CD4-positive, alpha-beta T cell treated with Interleukin-15 for 1 hour (primary cell): ENCODE data around the gene MAG.

Experiments
- DNase-seq: peaks from one replicate; pipeline ENCODE4 v3.0.0-alpha.2; 2020

The MAG gene

DNA sequence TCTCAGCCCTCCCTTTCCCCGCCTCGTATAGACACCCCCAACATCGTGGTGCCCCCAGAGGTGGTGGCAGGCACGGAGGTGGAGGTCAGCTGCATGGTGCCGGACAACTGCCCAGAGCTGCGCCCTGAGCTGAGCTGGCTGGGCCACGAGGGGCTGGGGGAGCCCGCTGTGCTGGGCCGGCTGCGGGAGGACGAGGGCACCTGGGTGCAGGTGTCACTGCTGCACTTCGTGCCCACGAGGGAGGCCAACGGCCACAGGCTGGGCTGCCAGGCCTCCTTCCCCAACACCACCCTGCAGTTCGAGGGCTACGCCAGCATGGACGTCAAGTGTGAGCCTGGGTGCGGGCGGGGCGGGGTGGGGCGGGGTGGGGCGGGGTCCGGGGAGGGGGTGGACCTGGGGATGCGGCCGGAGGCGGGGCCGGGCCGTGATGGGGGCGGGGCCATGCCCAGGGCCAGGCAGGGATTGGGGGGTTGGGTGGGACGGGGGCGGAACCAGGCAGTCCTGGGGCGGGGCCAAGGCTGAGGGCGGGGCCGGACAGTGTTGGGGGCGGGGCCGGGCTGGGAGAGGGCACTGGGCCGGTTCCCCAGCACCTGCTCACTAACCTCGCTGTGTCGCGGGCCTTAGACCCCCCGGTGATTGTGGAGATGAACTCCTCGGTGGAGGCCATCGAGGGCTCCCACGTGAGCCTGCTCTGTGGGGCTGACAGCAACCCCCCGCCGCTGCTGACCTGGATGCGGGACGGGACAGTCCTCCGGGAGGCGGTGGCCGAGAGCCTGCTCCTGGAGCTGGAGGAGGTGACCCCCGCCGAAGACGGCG, 7.8 kb downstream of the MAG start:
- DNase-seq: no peak

DNA sequence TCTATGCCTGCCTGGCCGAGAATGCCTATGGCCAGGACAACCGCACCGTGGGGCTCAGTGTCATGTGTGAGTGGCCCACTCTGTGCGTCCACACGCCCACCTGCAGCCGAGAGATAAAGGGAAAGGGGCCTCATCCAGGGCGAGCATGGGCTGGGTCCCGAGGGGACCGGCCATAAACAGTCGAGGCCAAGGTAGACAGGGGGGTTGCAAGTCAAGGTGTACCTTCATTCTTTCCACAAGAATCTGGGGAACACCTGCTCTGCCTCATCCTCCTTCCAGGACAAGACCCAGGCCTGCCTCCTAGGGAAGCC, 8.3 kb downstream of the MAG start:
- DNase-seq: no peak

GRCh38 chr19:35301961-35302360, 10.0 kb downstream of the MAG start:
- DNase-seq: no peak

DNA sequence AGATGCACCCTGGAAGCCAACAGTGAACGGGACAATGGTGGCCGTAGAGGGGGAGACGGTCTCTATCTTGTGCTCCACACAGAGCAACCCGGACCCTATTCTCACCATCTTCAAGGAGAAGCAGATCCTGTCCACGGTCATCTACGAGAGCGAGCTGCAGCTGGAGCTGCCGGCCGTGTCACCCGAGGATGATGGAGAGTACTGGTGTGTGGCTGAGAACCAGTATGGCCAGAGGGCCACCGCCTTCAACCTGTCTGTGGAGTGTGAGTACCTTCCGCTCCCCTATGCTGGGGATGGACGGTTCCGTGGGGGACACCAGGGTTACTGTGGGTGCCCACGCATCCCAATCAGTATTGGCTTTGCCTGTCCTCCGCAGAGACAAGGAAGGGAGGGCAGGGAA, 10.5 kb downstream of the MAG start:
- DNase-seq: no peak

DNA sequence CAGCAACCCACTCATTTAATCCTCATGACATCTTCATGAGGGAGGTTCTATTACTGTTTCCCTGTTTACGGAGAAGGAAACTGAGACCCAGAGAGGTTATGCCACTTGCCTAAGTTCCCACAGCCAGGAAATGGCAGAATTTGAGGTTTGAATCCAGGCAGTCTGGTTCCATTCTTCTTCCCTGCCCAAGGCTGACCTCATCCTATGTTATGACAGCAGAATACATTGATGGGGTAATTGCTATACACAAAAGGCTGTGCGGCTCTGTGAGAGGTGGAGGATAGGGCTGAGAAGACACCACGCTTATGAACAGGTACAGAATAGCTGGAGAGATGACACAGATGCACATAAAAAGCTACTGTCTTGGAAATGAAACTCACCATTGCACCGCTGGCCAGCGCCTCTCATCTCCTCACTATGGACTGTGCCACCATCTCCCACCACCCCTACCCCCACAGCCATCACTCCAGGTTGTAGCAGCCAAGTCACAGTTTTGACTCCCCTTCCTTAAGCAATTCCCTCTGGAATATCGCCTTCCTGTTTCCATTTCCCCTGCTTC, 11.5 kb downstream of the MAG start:
- DNase-seq: no peak

DNA sequence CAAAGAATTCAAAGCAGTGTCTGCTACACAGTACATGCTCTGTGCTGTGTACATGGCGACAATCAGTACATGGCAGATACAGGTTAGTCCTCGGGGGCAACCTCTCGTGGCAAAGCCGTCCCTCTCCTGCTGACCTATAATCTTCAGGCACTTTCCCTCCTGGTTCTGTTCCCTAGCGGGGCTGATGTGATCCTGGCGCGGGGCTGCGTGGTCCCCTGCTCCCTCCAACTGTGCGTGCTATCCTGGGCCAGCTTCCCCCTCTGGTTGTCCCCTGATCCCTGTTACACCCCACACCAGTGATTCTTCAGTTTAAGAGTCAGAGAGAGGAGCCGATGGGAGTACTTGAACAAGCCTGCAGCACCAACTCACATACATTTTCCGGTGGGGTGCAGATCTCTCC, 12.1 kb downstream of the MAG start:
- no peak for DNase-seq

DNA sequence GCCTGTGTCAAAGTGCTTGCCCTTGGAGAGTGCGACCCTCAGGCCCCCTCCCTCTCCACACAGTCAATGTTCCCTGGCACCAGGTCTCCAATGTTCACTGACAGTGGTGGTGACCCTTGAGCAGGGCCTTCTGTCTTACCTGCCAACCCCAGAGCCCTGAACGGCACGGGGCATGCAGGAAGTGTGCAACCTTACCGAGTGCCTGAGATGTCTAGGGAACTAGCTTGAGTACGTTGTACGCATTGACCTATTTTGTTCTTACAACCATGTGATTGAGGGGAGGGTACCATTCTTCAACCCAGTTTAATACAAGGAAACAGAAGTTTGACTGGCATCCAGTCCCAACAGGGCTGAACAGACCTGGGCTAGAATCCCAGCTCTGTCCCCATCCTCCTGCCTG, 13.2 kb downstream of the MAG start:
- no peak for DNase-seq

- DNase-seq: no peak
Measured at GRCh38 chr19:35306473-35307246, 14.7 kb downstream of the MAG start.

- DNase-seq: no peak
Measured at GRCh38 chr19:35307931-35308330, 16.0 kb downstream of the MAG start.

DNA sequence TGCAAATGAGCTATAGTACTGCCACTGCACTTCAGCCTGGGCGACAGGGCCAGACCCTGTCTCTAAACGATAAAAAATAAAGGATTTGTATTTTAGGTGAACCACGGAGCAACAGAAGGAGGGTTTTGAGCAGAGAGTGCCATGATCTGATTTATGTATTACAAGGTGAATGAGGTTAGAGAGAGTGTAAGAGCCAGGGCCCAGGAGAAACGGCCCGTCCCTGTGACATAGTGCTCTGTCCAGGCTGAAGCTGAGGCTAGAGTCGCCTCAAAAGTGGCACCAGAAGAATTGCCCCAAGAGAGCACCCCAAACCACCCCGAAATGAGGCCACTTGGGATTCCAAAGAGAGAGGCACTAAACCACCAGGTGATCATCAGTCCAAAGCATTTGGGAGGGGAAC, 16.9 kb downstream of the MAG start:
- no peak for DNase-seq

- DNase-seq: no peak
Measured at GRCh38 chr19:35309481-35310279, 17.7 kb downstream of the MAG start.

GRCh38 chr19:35310331-35310730, 18.4 kb downstream of the MAG start:
- no peak for DNase-seq

GRCh38 chr19:35310811-35311465, 19.0 kb downstream of the MAG start:
- DNase-seq: no peak

DNA sequence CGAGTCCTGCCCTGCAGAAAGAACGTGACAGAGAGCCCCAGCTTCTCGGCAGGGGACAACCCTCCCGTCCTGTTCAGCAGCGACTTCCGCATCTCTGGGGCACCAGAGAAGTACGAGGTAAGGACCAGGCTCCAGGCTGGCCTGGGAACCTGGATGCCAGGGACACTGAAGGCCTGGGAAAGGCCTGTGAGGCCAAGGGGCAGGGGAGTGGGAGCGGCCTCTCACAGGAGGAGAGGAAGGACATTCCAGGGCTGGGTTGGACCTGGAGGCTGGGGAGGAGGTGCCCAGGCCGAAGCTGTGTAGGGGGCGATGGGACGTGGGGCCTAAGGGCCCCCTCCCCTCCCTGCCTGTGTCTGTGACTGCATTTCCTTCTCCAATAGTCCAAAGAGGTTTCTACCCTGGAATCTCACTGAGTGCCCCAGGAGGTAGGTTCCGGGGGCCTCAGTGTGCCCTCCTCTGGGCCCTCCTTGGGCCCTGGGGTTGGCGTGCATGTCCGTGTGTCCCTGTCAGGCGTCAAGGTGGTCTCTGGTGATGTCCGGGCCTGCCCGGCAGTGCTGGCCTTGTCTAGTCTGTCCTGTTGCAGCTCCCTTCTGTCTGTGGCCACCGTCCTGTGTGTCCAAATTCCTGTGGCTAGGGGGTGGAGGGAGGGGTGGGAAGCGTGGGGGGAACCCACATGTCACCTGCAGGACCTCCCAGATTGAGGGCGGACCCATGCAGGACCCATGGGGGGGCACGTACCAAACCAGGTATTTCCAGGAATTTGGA, 20.1 kb downstream of the MAG start:
- no peak for DNase-seq

GRCh38 chr19:35313587-35313986, 21.6 kb downstream of the MAG start:
- DNase-seq: no peak

DNA sequence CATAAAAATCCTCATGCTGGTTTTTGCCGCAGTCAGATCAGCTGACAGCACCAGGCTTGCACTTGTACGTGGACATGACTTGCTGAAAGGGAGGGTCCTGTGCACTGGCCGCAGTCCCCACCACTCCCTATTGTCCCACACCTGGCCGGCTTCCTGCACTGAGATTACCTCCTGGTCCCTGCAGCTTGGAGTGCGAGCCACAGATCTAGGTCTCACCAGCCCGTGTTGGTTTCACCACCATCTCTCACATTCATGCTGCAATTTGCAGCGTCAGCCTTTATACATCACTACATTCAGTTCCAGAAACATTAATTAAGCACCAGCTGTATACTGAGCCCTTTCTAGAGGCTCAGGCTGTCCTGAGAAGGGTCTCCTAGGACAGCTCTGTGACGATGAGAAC, 22.1 kb downstream of the MAG start:
- no peak for DNase-seq

DNA sequence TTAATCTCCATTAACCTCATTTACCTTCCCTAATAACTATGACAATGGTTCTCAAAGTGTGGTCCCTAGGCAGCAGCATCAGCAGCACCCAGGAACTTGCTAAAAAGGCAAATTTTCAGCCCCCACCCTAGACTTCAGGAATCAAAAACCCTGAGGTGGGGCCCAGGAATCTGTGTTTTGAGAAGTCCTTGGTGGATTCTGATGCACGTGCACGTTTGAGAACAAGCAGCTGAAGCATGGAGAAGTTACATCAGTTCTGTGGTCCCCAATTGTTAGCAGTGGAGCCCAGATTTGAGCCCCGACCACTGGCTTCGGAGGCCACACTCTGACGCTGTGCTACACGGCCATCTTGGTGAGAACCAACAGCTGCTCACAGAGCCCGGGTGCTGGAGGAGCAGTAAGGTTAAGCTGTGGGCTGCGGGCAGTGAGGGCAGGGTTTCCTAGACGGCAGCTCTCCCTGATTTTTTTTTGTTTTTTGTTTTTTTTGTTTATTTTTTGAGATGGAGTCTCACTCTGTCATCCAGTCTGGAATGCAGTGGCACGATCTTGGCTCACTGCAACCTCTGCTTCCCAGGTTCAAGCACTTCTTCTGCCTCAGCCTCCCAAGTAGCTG, 23.0 kb downstream of the MAG start:
- no peak for DNase-seq

DNA sequence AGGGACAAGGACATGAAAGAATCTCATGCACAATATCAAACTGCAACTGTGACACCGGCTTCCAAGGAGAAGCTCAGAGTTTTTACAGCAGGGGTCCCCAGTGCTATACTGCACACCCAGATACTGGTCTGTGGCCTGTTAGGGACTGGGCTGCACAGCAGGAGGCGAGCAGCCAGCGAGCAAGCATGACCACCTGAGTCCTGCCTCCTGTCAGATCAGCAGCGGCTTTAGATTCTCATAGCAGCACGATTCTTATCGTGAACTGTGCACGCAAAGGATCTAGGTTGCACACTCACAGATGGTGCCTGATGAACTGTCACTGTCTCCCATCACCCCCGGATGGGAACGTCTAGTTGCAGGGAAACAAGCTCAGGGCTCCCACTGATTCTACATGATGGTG, 23.9 kb downstream of the MAG start:
- no peak for DNase-seq

DNA sequence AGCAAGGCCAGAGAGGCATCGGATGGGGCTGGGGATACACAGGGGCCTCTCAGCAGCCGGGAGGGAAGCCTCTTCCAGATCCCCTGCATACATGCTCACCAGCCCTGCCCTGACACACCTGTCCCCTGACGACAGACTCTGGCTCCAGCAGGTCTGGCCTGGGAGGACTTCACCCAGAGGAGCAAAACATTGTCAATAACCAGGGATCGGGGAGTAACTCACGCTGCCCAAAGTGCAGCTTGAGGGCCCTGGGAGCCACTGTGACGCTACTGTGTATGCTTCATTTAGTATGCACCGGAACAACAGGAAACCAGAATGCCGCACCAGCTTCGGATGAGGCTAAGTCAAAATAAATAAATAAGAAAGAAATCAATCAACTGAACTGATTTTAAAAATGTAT, 24.6 kb downstream of the MAG start:
- DNase-seq: no peak

DNA sequence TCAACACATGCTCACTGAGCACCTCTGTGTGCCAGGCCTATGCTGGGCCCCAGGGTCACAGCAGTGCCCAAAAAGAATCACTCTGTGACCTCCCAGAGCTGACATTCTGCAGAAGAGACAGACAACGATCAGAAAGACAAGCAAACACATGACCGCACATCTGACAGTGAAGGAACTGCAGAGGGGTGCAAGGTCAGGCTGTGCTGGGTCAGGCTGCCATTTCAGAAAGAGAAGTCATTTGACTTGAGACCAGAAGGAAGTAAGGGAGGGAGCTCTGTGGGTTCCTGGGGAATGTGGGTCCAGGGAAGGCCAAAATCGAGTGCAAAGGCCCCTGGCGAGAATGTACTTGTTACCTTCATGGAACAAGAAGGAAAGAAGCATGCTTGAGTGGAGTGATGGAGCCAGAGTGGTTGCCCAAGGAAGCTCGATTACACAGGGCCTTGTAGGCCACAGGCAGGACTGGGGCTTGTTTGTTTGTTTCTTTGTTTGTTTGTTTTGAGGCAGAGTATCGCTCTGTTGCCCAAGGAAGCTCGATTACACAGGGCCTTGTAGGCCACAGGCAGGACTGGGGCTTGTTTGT, 25.6 kb downstream of the MAG start:
- no peak for DNase-seq
